GM19240 (cell line): ENCODE results near the gene UNC80.

ENCODE experiments used
- DNase-seq: peaks from one replicate; pipeline ENCODE4 v3.0.0; 2011; ENCODE audit warnings: low spot score; ENCODE audit not compliant: insufficient read length

The UNC80 gene

DNA sequence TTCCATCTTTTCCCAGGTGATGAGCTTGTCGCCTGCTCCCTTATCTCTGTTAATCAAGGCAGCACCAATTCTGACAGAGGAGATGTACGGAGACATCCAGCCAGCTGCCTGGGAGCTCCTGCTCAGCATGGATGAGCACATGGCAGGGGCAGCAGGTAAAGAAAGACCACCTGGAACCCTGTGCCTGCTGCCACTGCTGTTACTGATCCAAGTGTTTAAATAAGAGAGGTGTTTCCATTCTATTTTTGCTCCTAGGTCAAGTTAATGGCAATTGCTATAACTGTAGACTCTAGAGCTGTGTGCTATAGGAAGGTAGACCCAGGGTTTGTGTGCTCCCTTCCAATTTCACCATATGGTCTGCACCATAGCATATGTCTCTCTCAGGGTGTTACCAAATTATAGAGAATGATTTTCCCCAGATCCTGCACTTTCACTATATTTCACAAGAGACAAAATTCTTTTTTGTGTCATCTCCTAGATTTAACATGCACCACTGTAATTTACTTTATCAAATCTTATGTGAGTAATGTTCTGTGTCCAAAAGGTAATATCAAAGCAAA lies 142.2 kb downstream of the UNC80 start:
- DNase-seq = no peak

DNA sequence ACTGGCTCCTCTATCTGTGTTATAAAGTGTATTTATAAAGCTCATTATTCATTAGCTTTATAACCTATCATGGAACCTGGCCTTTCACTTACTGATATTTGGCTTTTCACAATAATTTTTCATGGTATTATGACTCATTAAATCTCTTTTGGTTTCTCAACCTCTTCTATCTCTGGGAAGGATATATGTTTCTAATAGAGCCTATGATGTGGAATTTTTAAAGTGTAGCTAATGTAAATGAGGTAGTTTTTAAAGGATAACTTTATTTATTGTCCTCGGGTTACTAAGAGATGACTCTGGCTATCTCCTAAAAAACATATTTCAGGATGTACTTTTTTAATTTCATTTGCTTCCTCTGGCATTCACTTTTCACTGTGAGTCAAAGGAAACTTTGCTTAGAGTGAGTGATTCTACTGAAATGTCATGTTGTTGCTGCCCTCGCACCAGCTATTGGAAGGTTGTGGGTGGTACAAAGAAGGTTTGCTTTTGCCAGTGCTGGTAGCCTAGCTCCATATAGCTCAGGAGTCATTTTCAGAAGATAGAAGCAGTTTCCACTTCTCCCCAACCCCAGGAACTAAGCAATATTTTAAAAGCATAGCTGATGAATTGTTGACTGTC lies 145.6 kb downstream of the UNC80 start:
- no peak for DNase-seq

DNA sequence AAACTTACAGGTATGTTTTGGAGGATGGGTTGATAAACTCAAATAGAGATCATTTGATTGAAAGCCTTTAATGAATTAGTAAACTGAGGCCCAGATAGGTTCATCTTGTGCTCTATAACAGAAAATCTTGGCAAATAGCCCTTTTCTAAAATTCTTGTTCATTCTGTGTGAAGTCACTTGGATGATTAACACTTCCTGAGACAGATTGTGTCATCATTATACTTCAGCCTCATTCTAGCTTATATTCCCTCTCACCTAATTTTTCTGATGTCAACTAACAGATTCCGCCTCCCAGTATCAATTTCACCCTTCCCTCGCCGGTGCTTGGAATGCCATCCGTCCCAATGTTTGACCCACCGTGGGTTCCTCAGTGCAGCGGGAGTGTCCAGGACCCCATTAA lies 146.6 kb downstream of the UNC80 start:
- no peak for DNase-seq

DNA sequence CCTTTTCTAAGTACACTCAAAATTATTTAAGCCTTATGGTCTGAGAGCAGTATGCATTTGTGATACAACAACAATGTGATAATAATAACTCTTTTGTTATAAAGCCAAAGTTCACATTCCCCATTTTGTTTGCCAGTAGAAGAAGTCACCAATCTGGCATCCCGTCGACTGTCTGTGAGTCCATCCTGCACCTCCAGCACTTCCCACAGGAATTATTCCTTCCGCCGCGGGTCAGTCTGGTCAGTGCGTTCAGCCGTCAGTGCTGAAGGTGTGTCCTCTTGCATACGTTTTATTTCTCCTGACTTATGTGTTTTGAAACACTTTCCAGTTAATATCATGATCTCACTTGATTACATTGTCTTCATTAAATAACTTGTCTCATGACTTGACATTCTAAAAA lies 150.5 kb downstream of the UNC80 start:
- no peak for DNase-seq

DNA sequence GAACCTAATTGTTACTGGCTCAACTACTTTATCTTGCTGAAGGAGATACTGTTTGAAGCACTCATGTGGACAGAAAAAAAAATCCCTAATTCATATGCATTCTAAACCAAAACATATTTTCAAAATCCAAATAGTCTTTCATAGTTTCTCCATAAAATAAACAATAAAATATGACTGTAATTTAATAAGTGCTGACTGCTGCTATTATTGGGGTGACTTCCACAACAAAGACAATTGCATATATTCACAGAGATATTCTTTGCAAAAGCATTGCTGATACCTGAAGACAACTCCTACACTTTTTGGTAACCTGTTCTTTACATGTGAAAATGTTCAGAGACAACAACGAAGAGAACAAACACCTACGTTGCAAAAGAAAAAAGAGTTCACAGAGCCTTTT lies 157.7 kb downstream of the UNC80 start:
- no peak for DNase-seq

DNA sequence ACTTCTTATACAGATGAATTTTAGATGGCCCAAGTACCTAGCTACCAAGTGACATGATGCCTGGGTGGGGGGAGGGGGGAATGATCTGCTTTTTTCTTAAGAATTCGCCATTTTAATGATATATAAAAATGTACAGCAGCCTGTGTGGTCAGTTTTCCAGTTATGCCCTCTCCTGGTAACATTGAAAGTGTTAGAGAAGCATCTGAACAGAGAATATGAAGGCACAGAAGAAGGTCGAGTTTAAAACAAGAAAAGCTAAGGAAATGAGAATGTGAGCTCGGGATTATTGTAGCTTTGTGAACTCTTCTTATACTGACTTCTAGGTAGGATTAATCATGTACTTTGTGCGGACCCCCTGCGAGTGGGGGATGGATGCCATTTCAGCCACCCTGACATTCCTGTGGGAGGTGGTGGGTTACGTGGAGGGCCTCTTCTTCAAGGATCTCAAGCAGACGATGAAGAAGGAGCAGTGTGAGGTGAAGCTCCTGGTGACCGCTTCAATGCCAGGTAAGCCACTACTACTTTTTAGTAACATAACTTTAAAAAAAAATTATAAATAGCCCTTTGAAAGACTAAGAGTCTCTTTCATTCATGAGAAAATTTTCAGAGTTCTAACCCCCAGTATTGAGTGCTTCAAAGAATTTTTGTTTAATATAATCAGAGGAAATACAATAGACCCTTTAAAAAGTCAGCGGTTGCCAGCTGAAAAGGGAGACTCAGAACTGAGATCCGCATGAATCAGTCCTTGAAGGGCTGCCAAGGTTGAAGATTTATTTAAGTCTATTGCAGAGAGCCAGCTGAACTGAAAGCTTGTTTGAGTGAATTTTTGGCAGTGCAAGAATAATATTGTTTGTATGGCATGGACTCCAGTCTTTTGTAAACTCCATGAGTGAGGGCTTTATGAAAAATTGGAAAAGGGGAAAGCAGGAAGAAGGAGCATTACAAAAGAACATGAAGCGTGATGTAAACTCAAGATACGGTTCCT lies 162.2 kb downstream of the UNC80 start:
- DNase-seq = no peak

DNA sequence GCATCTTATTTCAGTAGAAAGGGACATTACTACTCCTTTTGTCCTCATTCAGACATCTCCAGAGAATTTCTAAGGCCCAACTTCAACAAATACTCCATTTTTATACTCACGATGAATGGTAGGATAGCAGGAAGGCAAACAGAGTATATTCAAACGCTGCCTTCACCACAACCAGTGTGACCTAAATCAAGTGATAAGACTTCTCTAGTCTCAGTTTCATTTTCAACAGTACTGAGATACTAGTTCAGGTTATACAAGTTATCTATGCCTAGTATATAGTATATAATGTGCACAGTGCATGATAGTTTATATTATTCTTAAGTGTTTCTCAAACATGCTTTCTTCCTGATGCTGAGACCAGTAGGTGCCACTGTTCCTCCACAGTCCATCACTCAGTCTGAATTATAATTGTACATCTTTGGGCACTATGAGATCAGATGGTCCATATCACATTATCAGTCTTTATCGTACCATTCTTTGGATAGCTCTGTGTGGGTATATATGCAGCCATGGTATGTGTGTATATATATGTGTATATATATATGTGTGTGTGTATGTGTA lies 164.6 kb downstream of the UNC80 start:
- no peak for DNase-seq

DNA sequence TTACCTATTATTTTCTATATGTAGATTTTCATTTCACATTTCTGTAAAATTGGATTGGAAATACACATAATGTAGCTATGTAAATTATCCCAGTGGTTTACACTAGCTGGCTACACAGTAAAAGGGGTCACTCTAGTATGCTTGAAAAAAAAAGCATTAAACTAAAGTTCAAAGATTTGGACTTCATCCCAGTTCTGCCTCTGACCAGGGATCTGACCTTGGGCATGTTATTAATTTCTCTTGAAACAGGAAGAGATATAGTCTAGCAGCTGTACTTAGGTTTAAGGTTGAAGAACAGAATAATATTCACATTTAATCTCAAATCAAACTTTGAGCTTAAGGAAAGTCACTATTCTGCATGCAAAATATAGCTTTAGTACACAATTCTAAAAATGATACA lies 166.3 kb downstream of the UNC80 start:
- no peak for DNase-seq

DNA sequence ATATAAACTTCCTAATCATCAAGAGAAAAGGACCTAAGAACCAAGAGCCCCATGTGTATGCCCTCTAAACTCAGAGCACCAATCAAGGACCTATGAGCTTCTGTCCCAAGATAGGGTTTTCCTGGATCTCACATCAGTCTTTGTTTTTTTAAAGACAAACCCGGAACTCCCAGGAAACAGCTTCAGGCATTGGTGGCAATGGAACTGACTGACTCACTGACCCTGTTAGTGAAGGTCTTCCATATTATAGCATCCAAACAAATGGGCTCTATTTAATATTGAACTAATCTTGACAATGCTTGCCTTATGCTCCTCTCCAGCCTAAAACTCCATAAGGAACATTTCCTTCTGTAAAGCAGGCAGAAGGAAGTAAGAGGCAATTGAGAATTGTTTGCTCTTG lies 167.3 kb downstream of the UNC80 start:
- DNase-seq = no peak

DNA sequence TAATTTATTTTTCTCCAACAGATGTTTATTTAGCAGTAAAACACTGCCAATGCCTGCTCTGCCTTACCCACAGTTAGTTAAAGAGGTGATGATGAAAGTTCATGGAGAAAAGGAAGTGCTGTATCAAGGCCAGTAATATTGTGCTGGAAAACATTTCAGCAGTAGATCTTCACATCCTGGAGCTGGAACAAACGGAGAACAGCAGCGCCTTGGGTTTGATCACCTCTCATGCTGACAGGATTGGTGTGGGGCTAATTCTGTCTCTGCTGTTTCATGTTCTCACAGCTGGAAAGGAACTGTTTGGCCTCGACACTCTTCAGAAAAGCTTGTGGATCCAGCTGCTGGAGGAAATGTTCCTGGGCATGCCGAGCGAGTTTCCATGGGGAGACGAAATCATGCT lies 169.3 kb downstream of the UNC80 start:
- no peak for DNase-seq

DNA sequence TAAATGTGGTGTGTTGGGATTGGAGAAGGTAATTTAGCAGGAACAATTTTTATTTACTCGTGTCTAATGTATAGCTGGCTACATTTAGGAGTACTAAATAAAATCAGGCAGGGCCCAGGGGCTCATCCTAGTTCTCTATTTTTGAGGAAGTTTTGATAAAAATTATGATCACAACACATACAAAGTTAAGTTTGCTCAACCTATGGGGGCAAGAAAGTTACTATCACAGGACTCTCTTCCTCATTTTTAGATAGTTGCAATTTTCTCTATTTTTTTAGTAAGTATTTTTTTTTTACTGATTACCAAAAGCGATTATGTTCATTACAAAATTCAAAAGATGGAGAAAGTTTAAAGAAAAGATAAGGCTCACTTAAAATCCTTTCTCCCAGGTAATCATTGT lies 170.8 kb downstream of the UNC80 start:
- DNase-seq = no peak

DNA sequence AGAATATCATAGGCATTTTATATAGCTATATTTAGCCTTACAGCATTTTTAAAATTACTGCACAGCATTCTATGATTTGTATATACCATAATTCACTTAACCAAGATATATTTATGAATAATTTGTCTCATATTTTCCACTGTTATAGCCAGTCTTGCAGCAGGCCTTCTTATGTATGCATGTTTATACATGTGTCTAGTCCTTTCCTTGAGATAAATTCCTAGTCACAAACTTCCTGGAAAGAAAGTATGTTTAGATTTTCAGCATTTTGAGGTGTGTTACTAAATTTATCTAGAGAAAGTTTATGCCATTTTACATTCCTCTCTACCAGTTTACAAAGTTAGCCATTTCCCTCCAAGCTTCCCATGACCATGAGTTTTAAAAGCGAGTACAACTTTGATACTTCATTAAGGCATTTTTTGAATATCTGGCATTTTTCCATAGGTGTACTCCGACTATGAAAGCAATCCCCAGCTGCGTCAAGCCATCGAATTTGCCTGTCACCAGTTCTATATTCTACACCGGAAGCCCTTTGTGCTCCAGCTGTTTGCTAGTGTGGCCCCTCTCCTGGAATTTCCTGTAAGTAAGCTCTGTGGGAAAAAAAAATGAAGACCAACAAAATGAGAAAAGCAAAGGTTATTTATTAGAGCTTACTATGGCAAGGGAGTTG lies 171.4 kb downstream of the UNC80 start:
- DNase-seq = no peak

DNA sequence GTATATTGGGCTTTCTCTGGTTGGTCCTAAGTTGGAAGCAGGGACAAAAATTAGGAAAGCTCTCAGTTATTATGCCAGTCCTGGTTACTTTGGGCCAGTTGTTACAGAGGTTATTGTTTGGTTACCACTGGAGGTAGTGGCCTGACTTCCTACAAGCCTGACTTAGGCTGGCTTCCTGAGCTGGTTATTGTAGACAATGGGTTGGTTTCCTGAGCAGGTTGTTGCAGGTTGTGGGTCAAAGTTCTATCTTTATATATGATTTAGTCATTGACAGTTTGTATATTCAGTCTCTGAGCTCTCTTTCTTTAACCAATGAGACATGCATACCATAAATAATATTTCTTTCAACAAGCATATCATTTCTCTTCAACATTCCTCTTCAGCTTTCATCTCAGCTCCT lies 172.1 kb downstream of the UNC80 start:
- DNase-seq = no peak

DNA sequence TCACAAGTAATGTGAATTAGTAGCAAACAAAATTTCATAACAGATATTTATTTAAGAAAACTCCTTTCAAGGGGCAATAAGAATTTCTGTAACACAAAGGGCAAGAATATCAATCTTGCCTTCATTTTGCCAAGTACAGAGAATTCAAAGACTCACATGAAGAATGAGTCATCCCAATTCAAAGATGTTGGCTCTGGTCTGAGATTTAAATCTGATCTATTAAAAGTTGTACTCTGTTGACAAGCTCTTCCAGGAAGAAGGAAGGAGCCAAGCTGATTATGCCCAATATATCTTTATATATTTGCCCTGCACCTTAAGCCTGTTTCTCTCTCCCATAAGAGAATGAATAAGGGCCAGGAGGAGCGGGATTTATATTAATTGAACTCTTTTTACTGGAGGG lies 174.9 kb downstream of the UNC80 start:
- no peak for DNase-seq

DNA sequence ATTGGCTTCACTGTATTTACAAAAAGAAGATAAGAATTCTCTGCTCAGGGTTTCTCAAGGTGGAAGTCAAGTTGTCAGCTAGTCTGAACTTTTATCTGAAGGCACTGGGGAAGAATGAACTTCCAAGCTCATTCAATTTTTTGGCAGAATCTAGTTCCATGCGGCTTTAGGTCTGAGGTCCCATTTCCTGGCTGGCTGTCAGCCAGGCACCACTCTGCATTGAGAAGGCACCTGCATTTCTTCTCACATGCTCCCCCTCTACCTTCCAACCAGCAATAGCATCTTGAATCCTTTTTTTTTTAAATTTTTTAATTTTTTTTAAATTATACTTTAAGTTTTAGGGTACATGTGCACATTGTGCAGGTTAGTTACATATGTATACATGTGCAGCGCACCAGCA lies 184.6 kb downstream of the UNC80 start:
- DNase-seq = no peak

DNA sequence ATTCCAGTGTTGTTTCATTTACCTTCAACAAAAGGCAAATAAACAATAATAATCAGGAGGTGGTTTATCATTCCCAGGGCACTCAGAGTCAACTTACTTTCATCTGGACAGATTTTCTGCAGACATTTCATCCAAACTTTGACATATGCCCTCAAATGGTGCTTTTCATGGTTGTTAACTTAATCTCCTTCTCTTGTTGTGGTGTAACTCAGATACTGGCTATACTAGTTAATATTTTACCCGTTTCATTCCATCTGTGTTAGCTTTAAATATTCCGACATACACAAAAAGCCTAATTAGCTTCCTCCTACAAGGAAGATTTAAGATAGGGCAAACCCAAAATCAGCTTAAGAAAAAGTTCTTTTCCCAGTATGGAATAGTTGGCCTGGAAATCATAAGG lies 186.4 kb downstream of the UNC80 start:
- DNase-seq = no peak

DNA sequence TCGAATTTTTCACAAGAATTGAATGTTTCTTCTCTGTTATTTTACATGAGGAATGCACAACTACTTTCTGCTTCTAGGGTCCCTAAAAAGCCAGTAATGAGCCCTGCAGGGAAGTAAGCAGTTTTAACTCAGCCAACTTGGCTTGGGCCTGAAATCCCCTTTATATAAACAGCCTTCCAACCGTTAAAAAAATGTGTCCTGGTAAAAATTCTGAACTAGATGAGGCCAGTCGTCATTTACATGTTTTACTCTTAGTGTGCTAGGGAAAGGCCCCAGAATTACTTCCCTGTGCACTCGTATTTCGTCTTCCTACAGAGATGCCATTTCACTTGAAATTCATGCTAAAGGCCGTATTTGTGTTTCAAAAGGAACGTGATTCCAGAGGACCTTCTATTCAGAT lies 188.4 kb downstream of the UNC80 start:
- no peak for DNase-seq

DNA sequence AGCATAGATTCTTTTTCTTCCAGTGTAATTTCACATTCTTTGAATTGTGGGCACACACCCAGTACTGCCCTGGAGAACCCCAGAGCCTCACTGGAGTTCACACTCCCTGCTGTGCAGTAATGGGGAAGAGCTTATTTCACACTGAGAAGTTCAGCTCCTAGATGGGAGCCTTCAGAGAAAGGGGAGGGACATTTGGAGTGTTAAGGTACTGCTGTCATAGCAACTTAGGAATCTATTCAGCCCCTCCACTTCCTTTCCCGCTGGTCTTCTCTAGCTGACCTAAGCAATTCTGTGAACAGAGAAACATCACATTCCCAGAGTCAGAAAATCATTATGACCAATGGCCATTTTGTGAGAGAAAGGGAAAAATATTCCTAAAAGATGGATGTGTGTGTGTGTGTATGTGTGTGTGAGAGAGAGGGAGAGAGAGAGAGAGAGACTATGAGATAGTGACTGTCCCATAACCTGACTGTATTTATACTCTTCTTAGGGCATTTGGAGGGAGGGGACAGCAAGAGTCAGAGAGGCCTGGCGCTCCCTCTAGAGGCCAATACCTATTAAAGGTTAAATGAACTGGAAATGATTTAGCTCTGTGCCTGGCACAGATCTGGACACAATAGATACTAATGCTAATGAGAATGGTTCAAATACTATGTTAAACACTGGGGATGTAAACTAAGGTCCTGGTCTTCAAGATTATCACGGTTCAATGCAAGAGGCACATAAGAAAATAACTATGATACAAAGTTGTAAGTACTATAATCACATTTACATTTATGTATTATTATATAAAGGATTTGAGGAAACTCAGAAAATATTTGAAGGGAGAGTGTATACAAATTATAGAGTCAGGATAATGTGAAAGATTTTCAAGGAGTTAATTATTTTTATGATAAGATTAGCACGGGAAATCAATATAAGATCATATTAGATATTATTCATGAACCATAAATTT lies 189.3 kb downstream of the UNC80 start:
- DNase-seq = peak; percentile 29

DNA sequence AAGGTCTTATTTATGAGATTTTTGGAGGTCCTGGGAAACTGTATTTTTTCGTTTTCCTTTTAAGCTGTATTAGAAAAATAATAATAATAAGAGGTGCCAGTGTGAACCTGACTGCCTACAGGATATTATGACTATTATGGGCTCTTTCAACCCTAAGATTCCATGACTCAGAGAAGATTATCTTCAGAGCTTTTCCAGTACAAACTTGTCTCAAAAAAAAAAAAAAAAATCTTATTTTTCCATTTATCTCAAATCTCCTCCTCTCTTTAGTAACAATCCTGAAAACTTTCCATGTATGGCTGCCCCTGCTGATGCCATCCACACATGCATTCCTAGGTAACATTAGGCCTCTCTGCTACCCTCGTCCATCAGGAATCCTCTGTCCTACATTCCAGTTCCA lies 194.1 kb downstream of the UNC80 start:
- DNase-seq = no peak

DNA sequence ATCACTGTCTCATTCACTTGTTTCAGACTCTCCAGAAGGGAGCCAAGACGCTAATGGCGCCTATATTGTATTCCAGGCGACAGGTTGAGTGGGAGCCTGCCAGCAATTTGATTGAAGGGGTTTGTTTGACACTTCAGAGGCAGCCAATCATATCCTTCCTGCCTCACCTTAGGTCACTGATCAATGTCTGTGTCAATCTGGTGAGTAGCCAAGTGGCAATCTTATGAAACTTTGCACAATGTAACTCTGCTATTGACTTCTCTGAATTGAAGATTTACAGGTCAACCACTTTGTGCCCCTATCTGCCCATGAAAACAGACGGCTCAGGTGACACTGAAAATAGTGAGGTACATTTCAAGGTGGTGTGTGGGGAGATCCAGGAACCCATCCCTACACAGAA lies 198.1 kb downstream of the UNC80 start:
- DNase-seq = no peak

DNA sequence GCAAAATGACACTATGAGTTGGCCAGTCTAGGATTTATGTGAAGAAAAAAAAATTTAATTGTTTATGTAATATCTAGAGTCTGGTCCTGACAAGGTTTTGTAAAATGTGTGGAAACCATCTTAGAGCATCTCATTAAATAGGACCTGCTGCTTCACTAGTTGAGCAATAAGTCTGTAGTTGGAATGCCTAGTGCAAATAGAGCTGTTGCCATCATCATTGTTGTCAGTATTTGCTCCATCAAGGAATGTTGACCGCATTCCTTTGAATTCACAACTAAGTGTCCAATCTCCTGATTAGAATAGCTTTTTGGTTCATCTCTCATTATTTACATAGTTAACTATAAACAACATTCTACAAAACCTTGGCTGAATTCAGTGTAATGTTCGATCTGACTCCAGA lies 198.6 kb downstream of the UNC80 start:
- no peak for DNase-seq
